Measurements from ENCODE around the gene GRIN2A. TPM values are rescaled to one million over a fixed set of nuclear protein-coding genes. Genes with fewer than 3 reads are reported as not detected.

GRIN2A gene
- polyA plus RNA-seq, 1 donor (not counting 4 experiments of a cell fraction or from before 2014, with no cell fraction given) = 0.01 TPM

DNA sequence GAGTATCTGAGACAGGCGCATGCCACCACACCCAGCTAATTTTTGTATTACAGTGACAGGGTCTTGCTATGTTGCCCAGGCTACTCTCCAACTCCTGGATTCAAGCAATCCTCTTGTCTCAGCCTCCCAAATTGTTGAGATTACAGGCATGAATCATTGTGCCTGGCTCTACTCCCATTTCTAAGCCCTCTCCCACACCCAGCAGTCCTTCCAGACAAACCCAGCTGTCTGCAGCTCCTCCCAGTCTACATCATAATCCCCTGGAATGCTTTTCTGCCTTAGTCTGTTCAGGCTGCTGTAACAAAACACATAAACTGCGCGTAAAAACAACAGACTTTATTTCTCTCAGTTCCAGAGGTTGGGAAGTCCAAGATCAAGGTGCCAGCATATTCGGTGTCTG lies 144.5 kb downstream of the GRIN2A start:
- TF ChIP-seq, protein P1, sequence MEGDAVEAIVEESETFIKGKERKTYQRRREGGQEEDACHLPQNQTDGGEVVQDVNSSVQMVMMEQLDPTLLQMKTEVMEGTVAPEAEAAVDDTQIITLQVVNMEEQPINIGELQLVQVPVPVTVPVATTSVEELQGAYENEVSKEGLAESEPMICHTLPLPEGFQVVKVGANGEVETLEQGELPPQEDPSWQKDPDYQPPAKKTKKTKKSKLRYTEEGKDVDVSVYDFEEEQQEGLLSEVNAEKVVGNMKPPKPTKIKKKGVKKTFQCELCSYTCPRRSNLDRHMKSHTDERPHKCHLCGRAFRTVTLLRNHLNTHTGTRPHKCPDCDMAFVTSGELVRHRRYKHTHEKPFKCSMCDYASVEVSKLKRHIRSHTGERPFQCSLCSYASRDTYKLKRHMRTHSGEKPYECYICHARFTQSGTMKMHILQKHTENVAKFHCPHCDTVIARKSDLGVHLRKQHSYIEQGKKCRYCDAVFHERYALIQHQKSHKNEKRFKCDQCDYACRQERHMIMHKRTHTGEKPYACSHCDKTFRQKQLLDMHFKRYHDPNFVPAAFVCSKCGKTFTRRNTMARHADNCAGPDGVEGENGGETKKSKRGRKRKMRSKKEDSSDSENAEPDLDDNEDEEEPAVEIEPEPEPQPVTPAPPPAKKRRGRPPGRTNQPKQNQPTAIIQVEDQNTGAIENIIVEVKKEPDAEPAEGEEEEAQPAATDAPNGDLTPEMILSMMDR (optimal IDR thresholded peaks at IDR 0.05 in 1 of 3, IDR thresholded peaks at IDR 0.05 in 1 of 3, conservative IDR thresholded peaks at IDR 0.05 in 1 of 3; ENCODE audit: extremely low read depth in 1 of 3, insufficient read depth in 2 of 3, low read length in 3 of 3) = no peak
- TF ChIP-seq EZH2 (IDR thresholded peaks at IDR 0.05; ENCODE audit: low read length) = no peak
- FAIRE-seq = no peak
- Histone ChIP-seq H3K27me3 (ENCODE audit: control insufficient read depth, extremely low read depth, insufficient read depth, low read length) (no peaks in the 10 kb centered on the region), H3K9me3 (ENCODE audit: control insufficient read depth, low read depth, low read length) (no peaks in the 10 kb centered on the region), H3K79me2 (ENCODE audit: control insufficient read depth, insufficient read depth, low read length) (no peaks in the 10 kb centered on the region), H3K4me1 (ENCODE audit: control insufficient read depth, extremely low read depth, insufficient read depth, low read length) (no peaks in the 10 kb centered on the region), H3K4me3 (ENCODE audit: control insufficient read depth in 2 of 3, extremely low read depth in 1 of 3, insufficient read depth in 2 of 3, low read depth in 1 of 3, low read length in 3 of 3) (no peak overlapping the region), H3K9ac (ENCODE audit: control insufficient read depth, extremely low read depth, insufficient read depth, low read length) (no peak overlapping the region), H2AFZ (ENCODE audit: control insufficient read depth, low read length) (no peak overlapping the region), H3K4me2 (ENCODE audit: control insufficient read depth, extremely low read depth, insufficient read depth, low read depth, low read length) (no peak overlapping the region), H3K9me1 (ENCODE audit: control insufficient read depth, extremely low read depth, insufficient read depth, low read length) (no peaks in the 10 kb centered on the region), H3K27ac (ENCODE audit: control insufficient read depth, insufficient read depth, low read length) (no peak overlapping the region), H3K36me3 (ENCODE audit: control insufficient read depth in 2 of 2, extremely low read depth in 1 of 2, insufficient read depth in 2 of 2, low read length in 2 of 2) (no peaks in the 10 kb centered on the region), H4K20me1 (ENCODE audit: control insufficient read depth, extremely low read depth, insufficient read depth, low read length) (no peaks in the 10 kb centered on the region)
- dilution Hi-C loops (cut with MboI; ENCODE audit: extremely low pct_ligation_motif_present, low sequenced_read_pairs) = no loop called here
- DNase-seq (ENCODE audit: low read depth, low spot score) = no peak

DNA sequence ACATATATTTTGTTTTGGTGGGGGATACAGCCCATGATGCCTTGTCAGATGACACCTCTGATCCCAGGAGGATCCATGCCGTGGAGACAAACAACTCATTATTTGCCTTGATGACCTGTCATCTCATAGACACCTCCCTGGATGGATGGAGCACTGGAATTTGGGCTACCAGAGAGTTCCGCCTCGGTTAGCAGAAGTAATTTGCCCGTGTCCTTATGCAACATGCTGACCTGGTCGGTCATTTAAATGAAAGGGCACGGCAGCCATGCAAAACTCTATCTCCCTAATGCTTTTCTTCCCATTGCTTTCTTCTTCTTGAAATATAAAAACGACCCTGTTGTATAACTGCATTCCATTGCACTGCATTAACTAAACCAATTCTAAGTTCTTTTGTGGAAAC lies 145.3 kb downstream of the GRIN2A start:
- H2AFZ ChIP-seq (ENCODE audit: control insufficient read depth, low read length) = no peak overlapping the region
- TF ChIP-seq EZH2 (IDR thresholded peaks at IDR 0.05; ENCODE audit: low read length) = no peak
- TF ChIP-seq, protein P1 (optimal IDR thresholded peaks at IDR 0.05 in 1 of 3, IDR thresholded peaks at IDR 0.05 in 1 of 3, conservative IDR thresholded peaks at IDR 0.05 in 1 of 3; ENCODE audit: extremely low read depth in 1 of 3, insufficient read depth in 2 of 3, low read length in 3 of 3) = no peak
- H3K9ac ChIP-seq (ENCODE audit: control insufficient read depth, extremely low read depth, insufficient read depth, low read length) = no peak overlapping the region
- H4K20me1 ChIP-seq (ENCODE audit: control insufficient read depth, extremely low read depth, insufficient read depth, low read length) = no peaks in the 10 kb centered on the region
- H3K4me2 ChIP-seq (ENCODE audit: control insufficient read depth, extremely low read depth, insufficient read depth, low read depth, low read length) = no peak overlapping the region
- FAIRE-seq = no peak
- no peaks in the 10 kb centered on the region for H3K9me1 ChIP-seq (ENCODE audit: control insufficient read depth, extremely low read depth, insufficient read depth, low read length)
- H3K9me3 ChIP-seq (ENCODE audit: control insufficient read depth, low read depth, low read length) = no peaks in the 10 kb centered on the region
- H3K4me1 ChIP-seq (ENCODE audit: control insufficient read depth, extremely low read depth, insufficient read depth, low read length) = no peaks in the 10 kb centered on the region
- dilution Hi-C loops (cut with MboI; ENCODE audit: extremely low pct_ligation_motif_present, low sequenced_read_pairs) = no loop called here
- no peaks in the 10 kb centered on the region for H3K36me3 ChIP-seq (ENCODE audit: control insufficient read depth in 2 of 2, extremely low read depth in 1 of 2, insufficient read depth in 2 of 2, low read length in 2 of 2)
- H3K79me2 ChIP-seq (ENCODE audit: control insufficient read depth, insufficient read depth, low read length) = no peaks in the 10 kb centered on the region
- no peak overlapping the region for H3K27ac ChIP-seq (ENCODE audit: control insufficient read depth, insufficient read depth, low read length)
- H3K4me3 ChIP-seq (ENCODE audit: control insufficient read depth in 2 of 3, extremely low read depth in 1 of 3, insufficient read depth in 2 of 3, low read depth in 1 of 3, low read length in 3 of 3) = no peak overlapping the region
- no peaks in the 10 kb centered on the region for H3K27me3 ChIP-seq (ENCODE audit: control insufficient read depth, extremely low read depth, insufficient read depth, low read length)
- DNase-seq (ENCODE audit: low read depth, low spot score) = no peak

All from keratinocyte (primary cell).